ENCODE results near the gene RXYLT1. TPM values are rescaled to one million over a fixed set of nuclear protein-coding genes. Genes with fewer than 3 reads are reported as not detected.
"Not testable (repeated sequence)": the region's sequence is repeated elsewhere in the genome, so short reads cannot be mapped to it uniquely, and the experiment has no call there.

The RXYLT1 gene, protein sequence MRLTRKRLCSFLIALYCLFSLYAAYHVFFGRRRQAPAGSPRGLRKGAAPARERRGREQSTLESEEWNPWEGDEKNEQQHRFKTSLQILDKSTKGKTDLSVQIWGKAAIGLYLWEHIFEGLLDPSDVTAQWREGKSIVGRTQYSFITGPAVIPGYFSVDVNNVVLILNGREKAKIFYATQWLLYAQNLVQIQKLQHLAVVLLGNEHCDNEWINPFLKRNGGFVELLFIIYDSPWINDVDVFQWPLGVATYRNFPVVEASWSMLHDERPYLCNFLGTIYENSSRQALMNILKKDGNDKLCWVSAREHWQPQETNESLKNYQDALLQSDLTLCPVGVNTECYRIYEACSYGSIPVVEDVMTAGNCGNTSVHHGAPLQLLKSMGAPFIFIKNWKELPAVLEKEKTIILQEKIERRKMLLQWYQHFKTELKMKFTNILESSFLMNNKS
- 10 to 100 TPM; 14.0 to 14.3 TPM for total RNA-seq

DNA sequence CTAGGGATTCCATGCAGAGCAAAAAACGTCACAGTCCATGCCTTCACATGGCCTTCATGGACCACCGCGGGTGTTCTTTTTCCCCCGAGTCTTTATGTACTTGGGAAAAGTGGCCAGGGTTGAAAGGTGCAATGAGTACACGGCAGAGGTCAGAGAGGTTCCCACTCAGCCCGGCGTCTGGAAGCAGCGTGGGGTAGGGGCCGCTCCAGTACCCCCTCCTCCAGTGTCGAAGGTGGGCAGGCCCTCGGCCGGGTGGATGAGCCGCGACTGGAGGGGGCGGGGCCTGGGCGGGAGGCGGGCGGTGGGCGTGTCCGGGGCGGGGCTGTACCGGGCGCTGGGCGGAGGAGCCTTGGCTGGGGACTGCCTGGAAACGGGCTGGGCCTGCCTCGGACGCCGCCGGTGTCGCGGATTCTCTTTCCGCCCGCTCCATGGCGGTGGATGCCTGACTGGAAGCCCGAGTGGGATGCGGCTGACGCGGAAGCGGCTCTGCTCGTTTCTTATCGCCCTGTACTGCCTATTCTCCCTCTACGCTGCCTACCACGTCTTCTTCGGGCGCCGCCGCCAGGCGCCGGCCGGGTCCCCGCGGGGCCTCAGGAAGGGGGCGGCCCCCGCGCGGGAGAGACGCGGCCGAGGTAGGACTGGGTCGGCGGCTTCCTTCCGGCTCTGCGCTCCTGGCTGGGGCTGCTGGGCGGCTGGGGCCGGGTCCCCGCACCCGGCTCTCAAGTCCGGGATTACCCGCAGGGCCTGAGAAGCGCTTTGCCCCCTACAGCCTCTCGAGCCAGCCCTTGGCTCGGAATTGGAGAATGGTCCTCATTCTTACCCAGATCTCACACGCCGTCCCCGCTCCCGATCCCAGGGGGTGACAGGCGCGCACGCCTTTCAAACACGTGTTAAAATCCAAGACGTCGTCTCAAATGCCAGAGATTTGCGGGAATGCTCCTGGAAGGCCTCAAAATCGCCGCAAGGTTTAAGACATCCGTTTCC, at the start of gene RXYLT1:
Gene RXYLT1 (plus strand): TSS at position 412 of the 984 bp plus-strand sequence. CDS start 52 bp downstream, at position 464.
- peaks cover 10% of the 10 kb centered on the region for H3K4me1 Mint-ChIP-seq (ENCODE audit: low read depth)
- DNase-seq: peak; percentile 90
- peak within 1 kb of the TSS; percentile 88 for H3K27ac Mint-ChIP-seq
- ChIA-PET CTCF (no interaction called here), POLR2A (no interaction called here)
- H3K36me3 Mint-ChIP-seq: peaks cover 26% of the 10 kb centered on the region
- H3K9me3 Mint-ChIP-seq: no peaks in the 10 kb centered on the region
- H3K27me3 Mint-ChIP-seq: no peaks in the 10 kb centered on the region
- intact Hi-C loops (cut with micrococcal nuclease): loop anchor here (1.0 to 5.0 kb wide), 4 partner anchors 65 to 625 kb away; partner anchors contain the start of genes KICS2, SRGAP1 and XPOT
- peak within 1 kb of the TSS; percentile 93 for H3K4me3 Mint-ChIP-seq

DNA sequence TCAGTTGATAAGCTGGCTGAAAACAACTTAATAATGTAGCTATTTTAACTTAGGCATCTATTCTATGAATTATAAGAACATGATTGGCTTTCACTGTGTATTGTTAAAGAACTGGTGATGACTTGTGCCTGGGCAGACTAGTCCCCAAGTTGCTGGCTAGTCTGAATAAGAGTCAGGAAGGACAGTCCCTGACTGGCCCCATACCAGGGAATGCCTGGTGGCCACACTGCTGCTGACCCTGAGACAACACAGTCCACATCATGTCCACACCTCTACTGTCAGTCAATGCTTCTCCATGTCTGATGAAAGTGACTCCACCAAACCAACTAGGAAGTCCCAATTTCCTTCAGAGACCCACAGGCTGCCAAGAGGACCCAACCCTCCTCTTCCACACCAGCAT, 46.9 kb upstream of the RXYLT1 start:
- CTCF ChIA-PET; H3K27ac Mint-ChIP-seq; intact Hi-C loops (cut with micrococcal nuclease); H3K4me1 Mint-ChIP-seq (ENCODE audit: low read depth); H3K9me3 Mint-ChIP-seq; H3K36me3 Mint-ChIP-seq; H3K4me3 Mint-ChIP-seq; H3K27me3 Mint-ChIP-seq; POLR2A ChIA-PET; DNase-seq: not testable (repeated sequence)

DNA sequence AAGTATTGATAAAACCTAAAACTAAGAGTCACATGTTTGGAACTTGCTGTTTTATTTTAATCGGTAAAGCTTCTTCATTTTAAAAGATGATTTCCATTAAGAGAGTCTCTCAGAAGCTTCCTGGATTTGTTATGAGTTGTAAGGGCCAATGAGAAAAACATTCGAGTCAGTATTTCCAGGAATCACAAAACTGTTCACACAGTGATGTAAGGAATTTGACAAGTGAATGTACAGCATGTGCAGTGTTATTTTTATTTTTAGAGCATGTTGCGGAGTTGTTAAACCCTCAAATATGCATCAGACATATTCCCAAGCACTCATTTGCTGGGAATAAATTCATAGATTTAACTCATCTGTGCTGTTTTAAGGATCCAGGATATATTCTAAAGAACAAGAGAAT, 46.1 kb upstream of the RXYLT1 start:
- H3K4me3 Mint-ChIP-seq; intact Hi-C loops (cut with micrococcal nuclease); H3K9me3 Mint-ChIP-seq; CTCF ChIA-PET; POLR2A ChIA-PET; H3K4me1 Mint-ChIP-seq (ENCODE audit: low read depth); H3K27ac Mint-ChIP-seq; DNase-seq; H3K36me3 Mint-ChIP-seq; H3K27me3 Mint-ChIP-seq: not testable (repeated sequence)

DNA sequence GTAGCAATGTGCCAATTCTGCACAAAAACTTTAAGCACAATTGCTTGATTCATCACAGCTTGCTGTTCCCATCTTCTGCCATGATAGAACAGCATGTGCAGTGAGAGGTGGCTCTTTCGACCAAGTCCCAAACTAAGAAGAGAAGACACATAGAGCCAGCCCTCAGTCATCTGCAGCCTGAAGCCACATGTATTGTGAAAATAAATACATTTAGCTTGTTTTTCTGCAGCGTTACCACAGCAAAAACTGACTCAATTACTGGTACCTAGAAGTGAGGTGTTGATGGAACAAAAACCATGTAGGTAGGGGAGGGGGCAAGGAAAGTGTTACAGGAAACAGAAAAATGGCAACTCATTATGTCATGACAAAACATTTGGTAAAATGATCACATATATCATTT, 39.2 kb upstream of the RXYLT1 start:
- H3K4me1 Mint-ChIP-seq (ENCODE audit: low read depth); H3K27me3 Mint-ChIP-seq; H3K9me3 Mint-ChIP-seq; H3K36me3 Mint-ChIP-seq; H3K27ac Mint-ChIP-seq; DNase-seq; H3K4me3 Mint-ChIP-seq; intact Hi-C loops (cut with micrococcal nuclease); POLR2A ChIA-PET; CTCF ChIA-PET: not testable (repeated sequence)

DNA sequence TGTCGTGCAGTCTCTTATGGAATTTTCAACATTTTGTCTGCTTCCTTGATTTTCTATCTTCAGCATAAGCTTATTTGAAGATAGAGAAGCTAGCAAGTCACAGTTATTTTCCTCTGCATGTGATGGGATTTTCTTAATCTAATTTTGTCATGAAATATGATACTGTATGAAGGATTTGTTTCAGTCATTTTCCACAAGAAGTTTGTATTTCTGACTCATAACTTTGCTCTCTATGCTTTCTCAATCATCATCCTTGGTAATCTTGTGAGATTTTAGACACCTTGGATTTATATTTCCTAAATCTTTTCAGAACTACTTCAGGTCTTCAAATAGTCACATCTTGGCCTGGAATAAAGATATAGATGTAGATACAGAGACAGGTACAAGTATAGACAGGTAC, 38.3 kb upstream of the RXYLT1 start:
- DNase-seq; H3K36me3 Mint-ChIP-seq; CTCF ChIA-PET; intact Hi-C loops (cut with micrococcal nuclease); H3K4me3 Mint-ChIP-seq; H3K27me3 Mint-ChIP-seq; H3K27ac Mint-ChIP-seq; H3K4me1 Mint-ChIP-seq (ENCODE audit: low read depth); H3K9me3 Mint-ChIP-seq; POLR2A ChIA-PET: not testable (repeated sequence)

DNA sequence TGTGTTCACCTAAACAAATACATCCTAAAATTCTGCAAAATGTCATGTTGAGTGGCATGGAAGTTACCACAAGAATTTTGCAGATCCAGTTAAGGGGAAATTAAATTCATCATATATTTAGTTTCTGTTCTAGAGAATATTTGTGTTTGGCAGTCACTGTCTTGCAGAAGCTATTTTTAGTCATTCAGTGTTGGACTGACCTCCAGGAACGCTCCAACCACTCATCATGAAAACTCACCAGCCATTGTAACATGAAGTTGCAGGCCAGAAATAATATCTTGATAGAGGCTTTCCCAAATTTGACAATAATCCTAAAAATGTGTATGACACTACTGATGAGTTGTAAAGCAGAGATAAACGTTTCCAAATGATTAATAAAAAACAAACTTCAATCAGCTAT, 35.6 kb upstream of the RXYLT1 start:
- H3K9me3 Mint-ChIP-seq; CTCF ChIA-PET; H3K27ac Mint-ChIP-seq; H3K36me3 Mint-ChIP-seq; H3K27me3 Mint-ChIP-seq; intact Hi-C loops (cut with micrococcal nuclease); H3K4me1 Mint-ChIP-seq (ENCODE audit: low read depth); DNase-seq; H3K4me3 Mint-ChIP-seq; POLR2A ChIA-PET: not testable (repeated sequence)

DNA sequence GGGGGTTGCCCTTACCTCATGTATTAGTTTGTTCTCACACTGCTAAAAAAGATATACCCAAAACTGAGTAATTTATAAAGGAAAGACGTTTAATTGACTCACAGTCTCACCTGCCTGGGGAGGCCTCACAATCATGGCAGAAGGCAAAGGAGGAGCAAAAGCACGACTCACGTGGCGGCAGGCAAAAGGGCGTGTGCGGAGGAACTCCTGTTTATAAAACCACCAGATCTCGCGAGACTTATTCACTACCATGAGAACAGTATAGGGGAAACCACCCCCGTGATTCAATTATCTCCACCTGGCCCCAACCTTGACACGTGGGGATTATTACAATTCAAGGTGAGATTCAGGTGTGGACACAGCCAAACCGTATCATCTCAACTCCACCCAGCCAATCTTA, 33.2 kb upstream of the RXYLT1 start:
- H3K4me3 Mint-ChIP-seq; H3K9me3 Mint-ChIP-seq; intact Hi-C loops (cut with micrococcal nuclease); H3K36me3 Mint-ChIP-seq; H3K4me1 Mint-ChIP-seq (ENCODE audit: low read depth); POLR2A ChIA-PET; CTCF ChIA-PET; H3K27ac Mint-ChIP-seq; H3K27me3 Mint-ChIP-seq; DNase-seq: not testable (repeated sequence)

DNA sequence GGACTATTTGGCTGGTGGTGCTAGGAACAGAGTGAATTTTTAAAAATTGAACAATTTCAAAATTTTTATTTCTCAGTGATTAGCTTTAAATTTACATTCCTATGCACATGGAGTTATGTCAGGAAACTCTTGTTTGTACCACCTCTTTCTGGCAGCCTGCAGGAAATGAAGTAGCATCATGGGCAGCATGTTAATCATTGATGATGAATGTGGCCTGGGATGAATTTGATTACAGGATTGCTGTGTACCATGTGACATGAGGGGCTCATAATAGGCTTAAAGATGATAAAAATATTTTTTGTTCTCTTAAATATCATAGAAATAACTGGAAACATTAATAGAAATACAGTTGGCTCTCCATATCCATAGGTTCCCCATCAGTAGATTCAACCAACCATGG, 32.6 kb upstream of the RXYLT1 start:
- H3K4me1 Mint-ChIP-seq (ENCODE audit: low read depth); DNase-seq; H3K4me3 Mint-ChIP-seq; H3K27me3 Mint-ChIP-seq; H3K9me3 Mint-ChIP-seq; H3K36me3 Mint-ChIP-seq; intact Hi-C loops (cut with micrococcal nuclease); POLR2A ChIA-PET; CTCF ChIA-PET; H3K27ac Mint-ChIP-seq: not testable (repeated sequence)

DNA sequence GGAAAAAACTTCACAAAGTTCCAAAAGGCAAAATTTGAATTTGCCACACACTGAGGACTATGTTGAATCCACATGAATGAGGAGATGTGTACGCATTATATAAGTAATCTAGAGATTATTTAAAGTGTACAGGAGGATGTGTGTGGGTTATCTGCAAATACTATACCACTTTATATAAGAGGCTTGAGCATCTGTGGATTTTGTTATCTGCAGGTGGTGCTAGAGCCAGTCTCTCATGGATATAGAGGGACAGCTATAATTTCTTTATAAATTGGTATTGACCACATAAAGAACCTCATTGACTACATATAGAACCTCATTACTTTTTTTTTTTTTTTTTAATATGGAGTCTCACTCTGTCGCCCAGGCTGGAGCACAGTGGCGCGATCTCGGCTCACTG, 32.2 kb upstream of the RXYLT1 start:
- DNase-seq: no peak
- Mint-ChIP-seq H3K9me3 (no peaks in the 10 kb centered on the region), H3K36me3 (no peaks in the 10 kb centered on the region), H3K4me3 (no peak overlapping the region), H3K27ac (no peak overlapping the region), H3K27me3 (no peaks in the 10 kb centered on the region), H3K4me1 (ENCODE audit: low read depth) (peaks cover 3% of the 10 kb centered on the region)
- intact Hi-C loops (cut with micrococcal nuclease): no loop called here
- CTCF ChIA-PET: no interaction called here
- POLR2A ChIA-PET: no interaction called here

DNA sequence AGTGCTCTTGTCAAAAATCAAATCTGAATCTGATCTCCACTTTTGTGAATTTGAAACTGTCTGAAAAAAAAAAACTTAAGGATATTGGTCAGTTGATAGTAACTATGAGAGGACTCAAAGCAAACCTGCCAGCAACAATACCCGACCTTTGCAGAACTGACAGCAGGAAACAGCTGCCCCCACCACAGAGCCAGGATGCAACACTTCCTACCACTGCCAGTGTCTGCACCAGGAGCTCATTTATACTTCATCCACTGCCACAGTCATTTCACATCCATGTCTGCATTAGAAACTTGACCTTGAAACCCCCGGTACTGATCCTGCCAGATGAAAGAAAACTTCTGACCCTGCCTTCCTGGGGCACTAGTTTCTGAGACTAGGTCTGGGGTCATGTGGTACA, 27.4 kb upstream of the RXYLT1 start:
- Mint-ChIP-seq H3K4me3 (no peak overlapping the region), H3K4me1 (ENCODE audit: low read depth) (peaks cover 3% of the 10 kb centered on the region), H3K36me3 (no peaks in the 10 kb centered on the region), H3K27me3 (peaks cover 2% of the 10 kb centered on the region), H3K9me3 (no peaks in the 10 kb centered on the region), H3K27ac (no peak overlapping the region)
- DNase-seq: peak; percentile 13
- POLR2A ChIA-PET: no interaction called here
- CTCF ChIA-PET: no interaction called here
- intact Hi-C loops (cut with micrococcal nuclease): no loop called here

DNA sequence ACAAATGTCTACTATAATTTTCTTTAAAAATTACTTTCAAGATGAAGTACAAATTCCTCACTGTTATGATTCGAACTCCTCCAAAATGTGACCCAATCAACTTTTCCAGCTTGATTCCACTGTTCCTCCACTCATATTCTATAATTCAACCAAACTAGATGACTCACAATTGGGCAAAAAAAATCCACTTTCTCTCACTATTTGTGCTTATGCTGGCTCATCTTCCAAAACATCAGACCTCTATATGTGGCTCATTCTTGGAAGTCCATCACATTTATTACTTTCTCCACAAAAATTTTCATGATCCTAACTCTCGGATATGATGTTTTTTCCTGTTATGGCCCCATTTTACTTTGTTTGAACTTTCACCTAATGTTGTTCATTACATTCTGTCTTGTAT, 26.9 kb upstream of the RXYLT1 start:
- ChIA-PET POLR2A (no interaction called here), CTCF (no interaction called here)
- Mint-ChIP-seq H3K27ac (no peak overlapping the region), H3K27me3 (peaks cover 3% of the 10 kb centered on the region), H3K4me1 (ENCODE audit: low read depth) (peaks cover 3% of the 10 kb centered on the region), H3K36me3 (no peaks in the 10 kb centered on the region), H3K9me3 (no peaks in the 10 kb centered on the region), H3K4me3 (no peak overlapping the region)
- intact Hi-C loops (cut with micrococcal nuclease): no loop called here
- no peak for DNase-seq

DNA sequence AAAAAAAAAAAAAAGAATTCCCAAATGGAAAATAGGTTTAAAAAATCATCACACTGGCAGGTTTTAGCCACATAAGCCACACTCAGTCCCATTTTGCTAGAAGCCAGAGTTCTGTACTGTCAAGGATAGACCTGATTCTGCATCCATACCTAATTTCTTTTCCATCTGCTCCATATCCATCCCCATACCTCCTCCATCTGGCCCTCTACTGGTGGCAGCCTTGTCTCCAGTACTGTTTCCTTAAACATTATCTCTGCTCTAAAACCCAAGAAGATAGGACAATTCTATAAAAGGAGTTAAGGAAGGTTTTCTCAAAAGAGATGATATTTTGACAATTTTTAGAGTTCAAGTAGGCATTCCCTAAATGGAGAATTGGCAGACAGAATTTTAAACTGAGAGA, 26.0 kb upstream of the RXYLT1 start:
- peaks cover 3% of the 10 kb centered on the region for H3K4me1 Mint-ChIP-seq (ENCODE audit: low read depth)
- H3K27me3 Mint-ChIP-seq: peaks cover 5% of the 10 kb centered on the region
- H3K9me3 Mint-ChIP-seq: no peaks in the 10 kb centered on the region
- no peaks in the 10 kb centered on the region for H3K36me3 Mint-ChIP-seq
- no peak overlapping the region for H3K27ac Mint-ChIP-seq
- POLR2A ChIA-PET: no interaction called here
- no peak for DNase-seq
- intact Hi-C loops (cut with micrococcal nuclease): no loop called here
- no peak overlapping the region for H3K4me3 Mint-ChIP-seq
- CTCF ChIA-PET: no interaction called here

DNA sequence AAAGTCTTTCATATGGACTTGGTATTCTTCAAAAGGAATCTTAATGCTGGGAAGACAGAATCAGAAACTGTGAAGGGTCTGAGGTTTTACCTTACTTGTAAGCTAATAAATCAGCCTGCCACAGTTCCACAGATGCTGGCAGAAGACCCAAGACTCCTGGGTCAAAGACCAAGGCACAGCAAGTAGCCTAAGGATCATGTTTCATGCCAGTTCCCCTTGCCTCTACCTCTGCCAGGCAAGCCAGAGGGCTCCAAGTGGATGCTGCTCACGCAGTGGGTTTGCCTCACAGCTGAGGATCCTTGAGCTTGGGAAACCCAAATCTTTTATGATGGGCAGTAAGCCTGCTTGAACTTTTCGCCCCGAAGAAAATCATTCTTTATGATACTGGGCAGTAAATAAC, 15.2 kb upstream of the RXYLT1 start:
- peaks cover 22% of the 10 kb centered on the region for H3K27me3 Mint-ChIP-seq
- POLR2A ChIA-PET: no interaction called here

More for the DNA sequence above, 15.2 kb upstream of the RXYLT1 start:
- Mint-ChIP-seq H3K9me3 (peaks cover 1% of the 10 kb centered on the region), H3K27ac (no peak overlapping the region), H3K4me3 (no peak overlapping the region), H3K4me1 (ENCODE audit: low read depth) (no peaks in the 10 kb centered on the region), H3K36me3 (no peaks in the 10 kb centered on the region)
- CTCF ChIA-PET: no interaction called here
- DNase-seq: no peak
- intact Hi-C loops (cut with micrococcal nuclease): no loop called here

All from activated CD4-positive, alpha-beta memory T cell treated with anti-CD3 and anti-CD28 coated beads for 36 hours (primary cell).